Hematopoietic multipotent progenitor cell treated with erythropoietin and hydrocortisone succinate and interleukin-3 and kit ligand, for 8 days (in vitro differentiated cells): Measurements from ENCODE around the gene ERO1A.
A peak's percentile ranks its signal among the peaks of the same experiment; 100 is the strongest.
"Not testable (repeated sequence)": the region's sequence is repeated elsewhere in the genome, so short reads cannot be mapped to it uniquely, and the experiment has no call there.

ENCODE experiments used
- DNase-seq: peaks from one replicate; pipeline ENCODE4 v3.0.0-alpha.2; 2015

The ERO1A gene, protein sequence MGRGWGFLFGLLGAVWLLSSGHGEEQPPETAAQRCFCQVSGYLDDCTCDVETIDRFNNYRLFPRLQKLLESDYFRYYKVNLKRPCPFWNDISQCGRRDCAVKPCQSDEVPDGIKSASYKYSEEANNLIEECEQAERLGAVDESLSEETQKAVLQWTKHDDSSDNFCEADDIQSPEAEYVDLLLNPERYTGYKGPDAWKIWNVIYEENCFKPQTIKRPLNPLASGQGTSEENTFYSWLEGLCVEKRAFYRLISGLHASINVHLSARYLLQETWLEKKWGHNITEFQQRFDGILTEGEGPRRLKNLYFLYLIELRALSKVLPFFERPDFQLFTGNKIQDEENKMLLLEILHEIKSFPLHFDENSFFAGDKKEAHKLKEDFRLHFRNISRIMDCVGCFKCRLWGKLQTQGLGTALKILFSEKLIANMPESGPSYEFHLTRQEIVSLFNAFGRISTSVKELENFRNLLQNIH

DNA sequence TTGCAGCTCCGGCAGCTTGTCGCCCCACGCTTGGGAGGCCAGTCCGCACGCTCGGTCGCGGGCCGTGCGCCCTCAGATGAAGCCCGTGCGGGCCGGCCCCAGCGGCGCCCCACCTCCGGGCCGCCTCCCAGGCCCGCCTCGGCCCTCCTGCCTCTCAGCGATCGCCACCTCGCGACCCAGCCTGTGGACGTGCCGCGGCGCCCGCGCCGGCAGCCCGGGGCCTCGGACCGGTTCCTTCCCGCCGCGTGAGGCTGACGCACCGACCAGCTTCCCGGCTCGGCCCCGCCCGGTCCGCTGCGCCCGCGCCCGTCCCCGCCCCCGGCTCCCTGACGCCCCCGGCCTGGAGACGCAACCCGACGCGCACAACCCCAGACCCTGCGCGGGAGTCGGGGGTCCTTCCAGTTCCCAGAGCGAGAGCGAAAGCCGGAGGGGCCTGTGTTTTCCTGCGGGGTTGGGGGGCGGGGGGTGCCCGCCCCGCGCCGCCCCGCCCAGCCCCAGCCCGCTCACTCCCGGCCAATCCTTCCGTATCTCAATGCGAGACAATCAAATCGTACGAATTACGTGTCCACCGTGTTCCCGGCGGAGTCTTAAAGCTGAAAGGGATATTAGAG is at the start of gene ERO1A:
ERO1A (minus strand) TSS at position 78 of the 611 bp plus-strand sequence; CDS start at position 1, 77 bp downstream.
- peak; percentile 70 for DNase-seq

DNA sequence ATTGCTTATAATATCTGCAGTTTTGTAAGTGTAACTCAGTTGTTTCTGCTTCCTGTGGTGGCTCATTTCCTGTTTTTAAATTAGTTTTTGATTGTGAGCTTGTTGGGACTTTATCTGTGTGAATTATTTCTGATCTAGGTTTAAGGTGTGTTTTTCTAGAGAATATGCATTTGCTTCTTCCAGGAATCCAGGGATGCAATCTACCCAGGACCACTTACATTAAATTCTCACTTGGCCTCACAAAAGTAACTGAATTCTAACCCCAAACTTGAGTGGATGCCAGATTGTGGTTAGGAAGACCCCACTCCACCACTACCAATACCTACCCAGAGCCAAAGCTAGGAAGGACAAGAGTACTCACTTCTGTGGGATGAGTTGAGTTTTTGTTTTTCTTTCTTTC is 46.5 kb upstream of the ERO1A start:
- peak; percentile 35 for DNase-seq

DNA sequence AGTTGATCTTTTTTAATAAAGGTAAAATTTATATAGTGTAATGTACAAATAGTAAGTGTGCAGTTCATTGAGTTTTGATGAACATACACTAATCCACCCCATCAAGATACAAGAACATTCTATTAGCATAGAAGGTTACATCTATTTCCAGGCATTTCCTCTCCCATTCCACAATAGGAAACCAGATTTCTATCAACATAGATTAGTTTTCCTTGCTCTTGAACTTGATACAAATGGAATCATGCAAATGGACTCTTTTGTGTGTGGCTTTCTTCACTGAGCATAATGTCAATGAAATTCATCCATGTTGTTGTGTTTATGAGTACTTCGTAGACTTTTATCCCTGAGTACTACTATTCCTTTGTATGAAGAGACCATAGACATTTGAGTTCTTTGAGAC is 45.4 kb upstream of the ERO1A start:
- no peak for DNase-seq

DNA sequence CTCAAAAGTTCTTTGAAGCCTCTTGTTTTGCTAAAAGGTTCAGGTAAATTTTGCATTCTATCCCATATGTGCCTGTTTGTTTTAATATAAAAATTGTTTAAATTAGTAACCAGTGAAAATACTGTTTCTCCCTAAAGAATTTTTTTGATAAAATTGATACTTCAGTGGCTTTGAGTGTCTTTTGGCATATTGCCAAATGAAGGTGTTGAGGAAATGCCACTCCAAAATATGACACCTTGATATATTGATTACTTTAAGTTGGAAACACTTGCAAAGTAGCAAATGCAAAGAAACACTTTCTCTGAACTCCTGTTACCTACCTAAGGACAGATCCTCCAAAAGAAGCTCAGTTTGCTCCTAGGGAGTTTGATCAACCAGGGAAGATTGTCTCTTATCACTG is 43.1 kb upstream of the ERO1A start:
- DNase-seq, result peak; percentile 53

DNA sequence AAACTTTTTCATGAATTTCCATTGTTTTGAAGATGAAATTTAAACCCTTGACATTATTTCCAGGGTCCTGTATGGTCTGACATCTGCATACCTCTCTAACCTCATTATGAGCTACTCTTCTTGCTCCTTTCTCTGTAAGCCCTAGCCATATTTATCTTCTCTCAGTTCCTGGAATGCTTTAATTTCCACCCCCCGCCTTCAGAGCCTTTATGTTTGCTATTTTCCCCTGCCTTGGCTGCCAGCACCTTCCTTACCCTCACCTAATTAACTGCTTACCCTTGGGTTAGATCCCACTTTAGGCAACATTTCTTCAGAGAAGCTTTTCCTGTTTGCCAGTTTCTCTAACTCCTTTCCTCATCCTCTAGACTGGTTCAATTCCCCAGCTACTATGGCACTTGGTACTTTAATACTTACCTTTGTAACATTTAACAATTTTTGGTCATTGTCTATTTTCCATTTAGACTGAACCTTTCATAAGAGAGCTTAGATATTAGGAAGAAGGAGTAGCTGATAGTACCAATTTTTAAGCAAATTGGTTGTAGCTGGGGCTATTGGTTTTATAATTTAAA is 40.6 kb upstream of the ERO1A start:
- DNase-seq, result peak; percentile 30

DNA sequence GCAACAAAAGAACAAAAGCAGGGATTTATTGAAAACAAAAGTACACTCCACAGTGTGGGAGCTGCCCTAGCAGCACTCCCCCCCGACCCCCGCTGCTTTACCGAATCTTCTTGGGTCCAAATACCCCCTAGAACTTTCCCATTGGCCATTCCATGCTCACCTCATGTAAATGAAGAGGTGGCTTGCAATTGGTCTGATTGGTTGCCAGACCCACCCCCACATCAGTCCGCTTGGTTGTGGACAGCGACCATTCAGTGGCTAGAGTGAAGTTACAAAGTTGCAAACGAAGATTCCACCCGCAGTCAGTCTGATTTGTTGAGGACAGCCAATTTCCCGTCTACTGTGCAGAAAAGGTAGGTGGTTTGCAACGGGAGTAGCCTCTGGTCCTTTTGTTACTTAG is 38.5 kb upstream of the ERO1A start:
- no peak for DNase-seq

DNA sequence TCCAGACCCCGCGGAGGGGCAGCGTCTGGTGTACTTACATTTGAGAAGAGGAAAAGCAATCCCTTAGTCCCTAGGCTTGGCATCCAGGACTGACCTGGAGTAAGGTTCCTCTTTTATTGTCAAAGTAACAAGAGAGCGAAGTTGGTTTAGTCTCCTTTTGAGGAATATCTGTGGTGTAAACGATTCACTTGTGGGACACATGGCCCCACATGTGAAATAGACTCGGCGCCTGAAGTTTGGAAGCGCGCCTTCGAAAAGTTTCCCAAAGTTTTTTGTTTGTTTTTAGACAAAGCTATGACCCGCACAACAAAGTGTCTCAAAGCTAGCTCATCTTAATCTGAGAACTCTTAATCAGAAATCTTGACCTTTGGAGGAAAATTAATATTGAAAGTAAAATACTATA is 35.4 kb upstream of the ERO1A start:
- peak; percentile 48 for DNase-seq

DNA sequence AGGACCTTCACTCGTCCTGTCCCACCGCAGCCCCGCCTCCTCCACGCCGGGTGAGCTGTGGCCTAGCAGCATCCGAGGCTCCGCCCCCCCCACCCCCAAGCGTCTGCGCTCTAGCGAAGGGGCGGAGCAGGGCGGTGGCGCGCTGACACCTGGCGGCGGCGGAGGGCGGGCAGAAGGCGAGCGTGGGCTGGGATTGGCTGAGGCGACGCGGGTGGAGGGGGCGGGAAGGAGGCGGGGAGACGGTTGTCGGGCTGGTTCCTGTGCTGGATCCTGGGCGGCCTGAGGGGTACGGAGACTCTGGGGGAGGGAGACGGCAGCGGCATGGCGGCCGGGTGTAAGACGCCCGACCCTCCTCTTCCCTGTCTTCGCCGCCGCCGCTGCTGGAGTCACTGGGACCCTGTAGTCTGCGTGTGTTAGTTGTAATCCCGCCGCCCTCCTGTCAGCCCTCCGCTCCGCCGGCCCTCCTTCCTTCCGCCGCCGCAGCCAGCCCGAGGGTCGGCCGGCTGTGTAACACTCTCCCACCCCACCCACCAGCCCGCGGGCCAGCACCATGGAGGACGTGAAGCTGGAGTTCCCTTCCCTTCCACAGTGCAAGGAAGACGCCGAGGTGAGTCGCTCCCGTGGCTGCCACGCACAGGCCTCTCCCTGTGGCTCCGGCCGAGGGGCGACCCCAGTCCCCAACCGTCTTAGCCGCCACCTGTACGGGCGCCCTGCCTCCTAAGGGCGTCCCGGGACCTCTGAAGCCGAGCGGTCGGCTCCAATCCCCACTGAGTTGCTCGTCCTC is 34.8 kb upstream of the ERO1A start, which contains the start of gene STYX:
STYX (plus strand) TSS at position 242 of the 784 bp plus-strand sequence; CDS start at position 551, 309 bp downstream.
- DNase-seq, result peak; percentile 97

DNA sequence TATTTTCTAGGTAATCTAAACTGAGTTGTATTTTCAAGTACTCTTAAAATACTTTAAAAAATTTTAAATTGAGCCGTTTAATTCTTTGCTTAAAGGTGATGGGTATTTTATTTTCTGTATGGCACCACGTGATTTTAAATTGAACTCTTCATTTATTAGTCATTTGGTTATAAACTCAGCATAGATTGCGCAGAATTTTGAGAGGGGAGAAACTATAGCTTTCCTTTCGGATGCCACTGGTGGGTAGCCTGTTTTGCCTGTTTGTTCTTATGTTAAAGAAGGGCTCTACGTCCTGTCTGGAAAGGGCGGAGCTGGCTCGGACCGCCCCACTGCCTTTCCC is 34.2 kb upstream of the ERO1A start:
- DNase-seq, result no peak

DNA sequence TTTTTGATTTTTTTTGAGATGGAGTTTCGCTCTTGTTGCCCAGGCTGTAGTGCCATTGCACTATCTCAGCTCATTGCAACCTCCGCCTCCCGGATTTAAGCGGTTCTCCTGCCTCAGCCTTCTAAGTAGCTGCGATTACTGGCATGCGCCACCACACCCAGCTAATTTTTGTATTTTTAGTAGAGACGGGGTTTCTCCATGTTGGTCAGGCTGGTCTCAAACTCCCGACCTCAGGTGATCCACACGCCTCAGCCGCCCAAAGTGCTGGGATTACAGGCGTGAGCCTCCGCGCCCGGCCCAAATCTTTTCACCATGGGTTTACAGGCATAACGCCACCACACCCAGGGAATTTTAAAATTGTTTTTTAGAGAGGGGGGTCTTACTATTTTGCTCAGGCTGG is 33.7 kb upstream of the ERO1A start:
- not testable (repeated sequence) for DNase-seq

DNA sequence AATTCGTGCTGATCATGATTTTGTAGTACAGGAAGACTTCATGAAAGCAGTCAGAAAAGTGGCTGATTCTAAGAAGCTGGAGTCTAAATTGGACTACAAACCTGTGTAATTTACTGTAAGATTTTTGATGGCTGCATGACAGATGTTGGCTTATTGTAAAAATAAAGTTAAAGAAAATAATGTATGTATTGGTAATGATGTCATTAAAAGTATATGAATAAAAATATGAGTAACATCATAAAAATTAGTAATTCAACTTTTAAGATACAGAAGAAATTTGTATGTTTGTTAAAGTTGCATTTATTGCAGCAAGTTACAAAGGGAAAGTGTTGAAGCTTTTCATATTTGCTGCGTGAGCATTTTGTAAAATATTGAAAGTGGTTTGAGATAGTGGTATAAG is 32.2 kb upstream of the ERO1A start:
- not testable (repeated sequence) for DNase-seq

DNA sequence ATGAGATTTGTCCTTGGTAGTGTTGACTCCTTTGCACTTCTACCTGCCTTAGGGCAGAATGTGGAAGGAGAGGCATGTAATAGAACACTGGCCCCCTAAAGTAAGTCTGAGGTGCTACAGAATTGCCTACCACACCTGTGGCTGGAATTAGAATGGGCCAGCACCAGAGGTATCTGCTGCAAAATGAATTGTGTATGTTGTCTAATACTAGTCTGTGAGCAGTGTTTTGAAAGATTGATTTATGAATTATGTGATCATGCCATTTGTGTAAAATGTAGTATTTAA is 28.9 kb upstream of the ERO1A start:
- DNase-seq, result no peak

DNA sequence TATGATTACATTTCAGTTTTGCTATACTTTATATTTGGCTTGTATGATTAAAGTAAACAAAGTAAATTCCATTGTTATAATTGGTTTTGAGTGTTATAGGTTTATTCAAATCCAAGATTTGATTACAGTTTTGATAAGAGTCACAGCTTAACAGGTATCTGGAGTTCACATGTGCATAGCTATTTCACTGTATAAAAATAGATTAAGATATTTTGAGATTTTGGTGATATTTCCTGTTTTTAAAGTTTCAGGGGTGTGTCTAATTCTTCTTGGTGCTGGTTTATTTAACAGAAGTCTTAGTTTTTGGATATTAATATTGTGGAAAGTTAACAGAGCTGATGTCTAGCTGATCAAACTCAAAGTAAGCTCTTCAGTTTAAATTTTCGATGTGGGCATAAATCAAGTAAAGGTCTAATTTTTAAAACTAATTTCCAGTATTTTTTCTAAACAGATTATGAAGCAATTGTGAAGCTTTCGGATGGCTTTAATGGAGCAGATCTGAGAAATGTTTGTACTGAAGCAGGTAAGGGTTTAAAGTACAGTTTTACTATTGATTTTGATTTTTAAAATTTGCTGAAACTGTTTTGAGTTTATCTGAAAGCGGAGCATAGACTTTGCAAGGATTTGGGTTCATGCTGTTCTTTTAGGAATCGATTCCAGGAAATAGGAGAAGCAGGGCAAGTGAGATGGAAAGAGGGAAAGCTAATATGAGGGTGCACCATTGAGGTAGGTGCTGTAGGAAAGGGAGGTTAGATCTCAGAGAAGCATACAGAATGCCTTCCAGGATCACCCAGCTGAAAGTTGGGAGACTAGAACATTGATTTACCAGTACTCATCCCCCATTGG is 28.4 kb upstream of the ERO1A start:
- no peak for DNase-seq

DNA sequence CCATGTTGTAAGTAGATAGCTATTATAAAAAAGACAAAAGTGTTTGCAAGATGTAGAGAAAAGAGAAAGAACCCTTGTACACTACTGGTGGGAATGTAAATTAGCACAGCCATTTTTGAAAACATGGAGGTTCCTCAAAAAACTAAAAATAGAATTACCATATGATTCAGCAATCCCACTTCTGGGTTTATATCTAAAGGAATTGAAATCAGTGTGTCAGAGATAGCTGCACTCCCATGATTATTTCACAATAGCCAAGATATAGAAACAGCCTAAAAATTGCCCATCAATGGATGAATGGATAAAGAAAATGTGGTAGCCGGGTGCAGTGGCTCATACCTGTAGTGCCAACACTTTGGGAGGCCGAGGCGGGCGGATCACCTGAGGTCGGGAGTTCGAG is 20.8 kb upstream of the ERO1A start:
- DNase-seq, result no peak

DNA sequence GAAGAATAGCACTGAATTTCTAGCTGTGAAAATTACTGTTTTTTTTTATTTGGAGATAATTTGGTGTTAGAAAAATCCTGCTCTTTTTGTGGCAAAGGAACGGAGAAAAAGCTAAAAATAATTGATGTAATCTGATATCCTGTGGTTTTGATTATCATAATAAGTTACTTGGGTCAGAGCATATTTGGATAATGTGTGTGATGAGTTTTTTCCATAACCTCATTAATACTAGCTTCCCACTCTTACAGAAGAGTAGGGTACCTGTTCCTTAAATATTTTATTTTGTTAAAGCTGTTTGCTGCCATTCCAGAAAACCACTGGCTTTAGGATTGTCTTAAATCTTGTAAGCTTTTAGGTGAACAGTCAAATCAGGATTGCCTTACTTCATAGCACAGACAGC is 16.3 kb upstream of the ERO1A start:
- no peak for DNase-seq

DNA sequence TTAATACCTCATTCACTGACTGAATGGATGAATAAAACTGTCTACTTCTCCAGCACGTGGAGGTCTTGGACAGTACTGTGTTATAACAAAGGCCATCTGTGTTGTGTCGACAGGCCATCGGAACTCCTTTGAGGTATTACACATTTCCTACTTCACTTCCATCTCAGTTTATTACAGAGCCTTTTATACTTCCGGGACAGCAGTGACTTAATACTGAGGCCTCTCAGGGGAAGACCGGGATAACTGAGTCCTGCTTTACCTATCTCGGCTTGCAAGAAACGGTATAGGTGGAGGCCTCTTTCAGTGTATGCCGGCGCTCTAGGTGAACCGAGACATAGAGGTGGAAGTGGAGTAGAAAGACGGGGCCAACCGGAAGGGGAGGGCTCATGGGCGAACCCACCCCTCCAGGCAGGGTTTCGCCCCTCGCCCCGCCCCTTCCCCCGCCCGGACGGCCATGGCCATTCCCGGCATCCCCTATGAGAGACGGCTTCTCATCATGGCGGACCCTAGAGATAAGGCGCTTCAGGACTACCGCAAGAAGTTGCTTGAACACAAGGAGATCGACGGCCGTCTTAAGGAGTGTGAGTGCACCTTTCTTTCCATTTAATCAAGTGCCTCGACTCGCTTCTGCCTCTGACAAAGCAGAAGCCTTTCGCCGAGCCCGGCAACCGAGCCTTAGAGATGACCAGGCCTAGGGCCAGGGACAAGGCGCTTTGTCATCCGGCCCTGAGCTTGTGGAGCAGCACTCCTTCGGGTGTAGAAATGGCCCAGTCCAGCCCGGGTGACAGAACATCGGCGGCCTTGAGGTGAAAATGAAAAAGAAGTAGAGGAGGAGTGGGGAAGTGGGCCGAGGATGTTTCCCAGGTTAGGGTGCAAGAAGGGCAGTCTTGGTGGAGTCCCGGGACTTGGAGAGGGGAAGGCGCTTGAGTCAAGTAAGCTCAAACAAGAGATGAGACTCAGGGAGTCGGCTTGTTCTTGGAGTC is 11.7 kb upstream of the ERO1A start, which contains the start of gene PSMC6:
PSMC6 (plus strand) TSS at position 477 of the 983 bp plus-strand sequence; CDS start at position 497, 20 bp downstream.
- peak; percentile 94 for DNase-seq

DNA sequence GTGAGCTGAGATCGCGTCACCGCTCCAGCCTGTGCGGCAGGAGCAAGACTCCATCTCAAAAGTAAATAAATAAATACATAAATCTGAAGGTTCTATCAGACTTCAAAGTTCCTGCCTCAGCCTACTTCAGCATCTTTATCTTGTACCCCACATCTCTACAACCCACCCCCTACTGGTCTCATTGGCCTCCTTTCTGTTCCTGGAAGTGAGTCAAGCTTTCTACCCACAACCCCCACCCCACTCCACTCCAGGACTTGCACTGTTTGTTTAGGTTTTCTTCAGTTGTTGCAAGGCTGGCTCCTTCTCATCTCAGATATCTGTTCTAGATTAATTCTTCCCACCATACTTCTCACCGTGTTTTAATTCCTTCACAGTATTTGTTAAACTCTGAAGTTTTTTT is 10.9 kb upstream of the ERO1A start:
- DNase-seq, result peak; percentile 84

DNA sequence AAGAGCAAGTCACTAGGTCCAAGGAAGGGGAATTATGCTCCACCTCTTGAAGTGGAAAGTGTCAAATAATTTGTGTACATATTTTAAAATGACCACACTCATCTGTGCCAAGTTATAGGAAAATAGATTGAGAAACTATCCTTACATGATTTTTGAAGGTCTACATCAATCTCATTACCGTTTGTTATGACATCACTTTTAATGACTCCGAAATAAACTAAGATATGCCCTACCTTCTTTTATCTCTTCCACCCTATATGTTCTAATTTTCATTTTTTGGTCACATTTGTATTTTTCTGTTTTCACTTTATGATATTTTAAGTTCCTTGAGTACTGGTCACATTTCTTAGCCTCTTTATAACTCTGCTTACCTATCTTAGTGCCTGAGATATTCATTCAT is 8.3 kb upstream of the ERO1A start:
- no peak for DNase-seq

DNA sequence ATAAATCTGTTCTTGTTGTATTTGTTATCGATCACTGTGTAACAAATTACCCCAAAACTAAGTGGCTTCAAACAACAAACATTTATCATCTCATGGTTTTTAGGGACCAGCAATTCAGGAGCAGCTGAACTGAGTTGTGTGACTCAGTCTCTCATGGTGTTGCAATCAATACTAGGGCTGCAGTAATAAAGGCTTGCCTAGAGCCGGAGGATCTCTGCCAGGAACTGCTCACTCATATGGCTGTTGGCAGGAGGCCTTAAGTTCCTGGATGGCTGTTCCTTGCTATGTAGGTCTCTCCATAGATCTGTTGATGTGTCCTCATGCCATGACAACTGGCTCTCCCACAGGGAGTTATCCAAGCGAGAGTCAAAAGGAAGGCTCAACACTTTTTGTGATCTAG is 7.9 kb upstream of the ERO1A start:
- DNase-seq, result no peak

DNA sequence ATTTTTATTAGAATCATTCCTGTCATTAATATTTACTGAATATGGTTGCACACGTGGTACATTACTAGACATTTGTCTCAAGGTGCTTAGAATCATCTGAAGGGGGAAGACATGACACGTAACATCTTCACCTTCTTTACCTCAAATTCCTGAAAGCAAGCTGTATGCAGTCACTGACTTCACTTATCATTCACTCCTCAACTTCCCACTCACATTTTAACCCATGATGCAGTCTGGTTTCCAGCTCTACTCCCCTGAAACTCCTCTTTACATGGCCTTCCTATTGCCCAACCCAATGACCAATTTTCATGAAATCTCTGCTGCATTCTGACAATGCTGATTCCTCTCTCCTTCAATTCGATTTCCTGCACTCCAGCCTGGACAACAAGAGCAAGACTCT is 5.9 kb upstream of the ERO1A start:
- DNase-seq, result no peak

DNA sequence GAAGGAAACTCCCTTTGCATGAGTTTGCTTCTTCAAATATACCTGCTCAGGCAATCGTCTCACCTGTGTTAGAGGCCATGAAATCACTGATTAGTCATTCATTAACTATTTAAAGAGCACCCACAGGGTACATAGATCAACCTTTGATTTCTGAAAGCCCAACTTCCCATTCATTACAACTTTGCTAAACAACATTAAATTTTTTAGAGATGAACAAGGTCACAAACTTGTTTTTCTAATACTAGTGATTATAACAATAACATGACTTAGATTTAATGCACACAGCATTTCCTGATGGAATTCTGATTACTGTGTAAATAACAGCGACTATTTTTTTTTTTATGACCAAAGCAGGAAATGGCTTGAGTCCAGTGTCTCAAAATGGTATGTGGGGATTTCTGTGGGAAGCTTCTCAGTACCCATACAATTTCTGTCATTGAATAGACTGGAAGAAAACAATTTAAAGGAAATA is 5.4 kb upstream of the ERO1A start:
- no peak for DNase-seq
